Chondrocyte (in vitro differentiated cells): ENCODE results near the gene RPS6KB2. TPM values are rescaled to one million over a fixed set of nuclear protein-coding genes. Genes with fewer than 3 reads are reported as not detected.
A peak's percentile ranks its signal among the peaks of the same experiment; 100 is the strongest.

Source experiments
- DNase-seq: peaks from one replicate; pipeline ENCODE4 v3.0.0; 2021; ENCODE audit warnings: mixed read lengths, low spot score
- H3K27ac Mint-ChIP-seq: one replicate; pipeline ENCODE4 v1.8.0; 2021; ENCODE audit warnings: mild to moderate bottlenecking, moderate library complexity, mixed read lengths; ENCODE audit not compliant: unreplicated experiment
- H3K27me3 Mint-ChIP-seq: 2 replicates; pipeline ENCODE4 v1.8.0; 2021; ENCODE audit warnings: low read depth, mixed read lengths
- H3K36me3 Mint-ChIP-seq: 2 replicates; pipeline ENCODE4 v1.8.0; 2021; ENCODE audit warnings: low read depth, mixed read lengths
- H3K4me1 Mint-ChIP-seq: 2 replicates; pipeline ENCODE4 v1.8.0; 2021; ENCODE audit warnings: low read depth, mild to moderate bottlenecking, mixed read lengths
- H3K4me3 Mint-ChIP-seq: one replicate; pipeline ENCODE4 v1.8.0; 2021; ENCODE audit warnings: mild to moderate bottlenecking, moderate library complexity, mixed read lengths; ENCODE audit not compliant: unreplicated experiment
- H3K9me3 Mint-ChIP-seq: 2 replicates; pipeline ENCODE4 v1.8.0; 2021; ENCODE audit warnings: low read depth, mixed read lengths
- total RNA-seq: library from RNA; stranded (reverse); gene quantifications from 3 replicates; pipeline ENCODE4 v1.2.1, GENCODE V29; 2021
- TF ChIP-seq, protein P1 (sequence below): fragments of 200-600 bp; sonication (generic); IDR thresholded peaks from 2 replicates; pipeline ENCODE4 v1.5.0; 2021; ENCODE audit warnings: antibody characterized with exemption, mild to moderate bottlenecking, moderate library complexity

Gene RPS6KB2
- total RNA-seq, 1 donor from 2014 or later = 42.3 TPM

DNA sequence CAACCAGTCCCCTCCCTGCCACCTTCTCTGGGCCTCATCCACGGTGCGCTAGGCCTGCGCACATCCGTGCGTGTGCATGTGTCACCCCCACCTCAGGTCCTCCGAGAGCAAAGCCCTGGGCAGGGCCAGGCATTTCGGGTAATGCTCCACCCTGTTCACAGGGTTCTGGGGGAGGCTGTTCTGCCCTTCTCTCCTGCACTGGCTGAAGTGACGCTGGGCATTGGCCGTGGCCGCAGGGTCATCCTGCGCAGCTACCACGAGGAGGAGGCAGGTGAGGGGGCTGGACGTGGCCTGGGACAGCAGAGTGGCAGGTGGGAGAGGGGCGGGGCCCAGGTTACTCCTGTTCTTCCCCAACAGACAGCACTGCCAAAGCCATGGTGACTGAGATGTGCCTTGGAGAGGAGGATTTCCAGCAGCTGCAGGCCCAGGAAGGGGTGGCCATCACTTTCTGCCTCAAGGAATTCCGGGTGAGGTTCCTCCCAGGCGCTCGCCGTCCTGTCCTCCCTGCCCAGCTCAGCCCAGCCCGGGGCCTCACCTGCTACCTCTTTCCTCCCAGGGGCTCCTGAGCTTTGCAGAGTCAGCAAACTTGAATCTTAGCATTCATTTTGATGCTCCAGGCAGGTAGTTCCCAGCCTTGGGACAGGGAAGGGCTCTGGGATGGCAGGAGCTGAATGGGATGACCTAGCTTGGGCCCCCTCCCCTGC is 32.6 kb upstream of the RPS6KB2 start:
- TF ChIP-seq, protein P1, sequence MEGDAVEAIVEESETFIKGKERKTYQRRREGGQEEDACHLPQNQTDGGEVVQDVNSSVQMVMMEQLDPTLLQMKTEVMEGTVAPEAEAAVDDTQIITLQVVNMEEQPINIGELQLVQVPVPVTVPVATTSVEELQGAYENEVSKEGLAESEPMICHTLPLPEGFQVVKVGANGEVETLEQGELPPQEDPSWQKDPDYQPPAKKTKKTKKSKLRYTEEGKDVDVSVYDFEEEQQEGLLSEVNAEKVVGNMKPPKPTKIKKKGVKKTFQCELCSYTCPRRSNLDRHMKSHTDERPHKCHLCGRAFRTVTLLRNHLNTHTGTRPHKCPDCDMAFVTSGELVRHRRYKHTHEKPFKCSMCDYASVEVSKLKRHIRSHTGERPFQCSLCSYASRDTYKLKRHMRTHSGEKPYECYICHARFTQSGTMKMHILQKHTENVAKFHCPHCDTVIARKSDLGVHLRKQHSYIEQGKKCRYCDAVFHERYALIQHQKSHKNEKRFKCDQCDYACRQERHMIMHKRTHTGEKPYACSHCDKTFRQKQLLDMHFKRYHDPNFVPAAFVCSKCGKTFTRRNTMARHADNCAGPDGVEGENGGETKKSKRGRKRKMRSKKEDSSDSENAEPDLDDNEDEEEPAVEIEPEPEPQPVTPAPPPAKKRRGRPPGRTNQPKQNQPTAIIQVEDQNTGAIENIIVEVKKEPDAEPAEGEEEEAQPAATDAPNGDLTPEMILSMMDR = no peak
- no peak overlapping the region for H3K27ac Mint-ChIP-seq
- H3K4me1 Mint-ChIP-seq = peaks cover 26% of the 10 kb centered on the region
- no peak for DNase-seq
- H3K36me3 Mint-ChIP-seq = peaks cover 13% of the 10 kb centered on the region
- no peaks in the 10 kb centered on the region for H3K9me3 Mint-ChIP-seq
- no peaks in the 10 kb centered on the region for H3K27me3 Mint-ChIP-seq
- no peak overlapping the region for H3K4me3 Mint-ChIP-seq

DNA sequence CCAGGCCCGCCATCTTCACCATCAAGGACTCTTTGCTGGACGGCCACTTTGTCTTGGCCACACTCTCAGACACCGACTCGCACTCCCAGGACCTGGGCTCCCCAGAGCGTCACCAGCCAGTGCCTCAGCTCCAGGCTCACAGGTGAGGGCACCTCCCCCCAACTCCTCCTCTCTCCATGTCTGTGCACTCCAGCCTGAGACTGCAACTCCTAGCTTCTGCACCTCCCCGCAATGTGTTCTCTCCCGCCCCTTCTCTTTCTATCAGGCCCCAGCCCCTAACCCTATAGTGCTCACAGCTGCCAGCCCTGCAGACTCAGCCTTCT is 32.1 kb upstream of the RPS6KB2 start:
- H3K27ac Mint-ChIP-seq = no peak overlapping the region
- TF ChIP-seq, protein P1 = no peak
- no peak overlapping the region for H3K4me3 Mint-ChIP-seq
- H3K27me3 Mint-ChIP-seq = no peaks in the 10 kb centered on the region
- peaks cover 13% of the 10 kb centered on the region for H3K36me3 Mint-ChIP-seq
- DNase-seq = no peak
- H3K9me3 Mint-ChIP-seq = no peaks in the 10 kb centered on the region
- peaks cover 24% of the 10 kb centered on the region for H3K4me1 Mint-ChIP-seq

DNA sequence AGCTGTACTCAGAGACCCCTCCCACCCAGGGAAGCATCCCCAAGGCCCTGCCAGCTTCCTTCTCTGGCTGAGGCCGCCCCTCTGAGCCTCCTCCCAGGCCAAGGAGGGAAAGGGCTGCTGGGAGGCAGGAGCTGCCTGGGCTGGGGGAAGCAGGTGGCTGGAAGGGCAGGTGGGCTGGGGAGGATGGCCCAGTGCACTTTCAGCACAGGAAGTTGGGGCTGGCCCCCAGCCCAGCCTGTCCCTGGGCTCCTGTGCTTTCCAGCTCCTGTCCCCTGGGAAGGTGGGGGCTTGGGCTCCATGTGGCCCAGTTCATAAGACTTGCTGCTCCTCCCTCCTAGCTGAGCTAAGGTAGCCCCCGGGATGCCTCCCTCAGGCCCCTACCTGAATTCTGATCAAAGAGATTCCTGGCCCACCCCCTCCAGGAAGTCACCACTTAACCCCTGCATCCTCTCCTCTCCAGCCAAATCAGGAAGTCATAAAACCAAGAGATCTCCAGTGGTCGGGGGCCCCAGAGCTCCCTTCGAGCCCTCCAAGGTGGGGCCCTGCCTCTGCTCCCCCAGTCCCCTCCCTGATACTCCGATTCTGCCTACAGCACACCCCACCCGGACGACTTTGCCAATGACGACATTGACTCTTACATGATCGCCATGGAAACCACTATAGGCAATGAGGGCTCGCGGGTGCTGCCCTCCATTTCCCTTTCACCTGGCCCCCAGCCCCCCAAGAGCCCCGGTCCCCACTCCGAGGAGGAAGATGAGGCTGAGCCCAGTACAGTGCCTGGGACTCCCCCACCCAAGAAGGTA is 31.5 kb upstream of the RPS6KB2 start:
- TF ChIP-seq, protein P1 = no peak
- no peaks in the 10 kb centered on the region for H3K27me3 Mint-ChIP-seq
- peaks cover 13% of the 10 kb centered on the region for H3K36me3 Mint-ChIP-seq
- H3K9me3 Mint-ChIP-seq = no peaks in the 10 kb centered on the region
- peak overlapping the region; percentile 32 for H3K27ac Mint-ChIP-seq
- H3K4me3 Mint-ChIP-seq = no peak overlapping the region
- peaks cover 23% of the 10 kb centered on the region for H3K4me1 Mint-ChIP-seq
- no peak for DNase-seq

DNA sequence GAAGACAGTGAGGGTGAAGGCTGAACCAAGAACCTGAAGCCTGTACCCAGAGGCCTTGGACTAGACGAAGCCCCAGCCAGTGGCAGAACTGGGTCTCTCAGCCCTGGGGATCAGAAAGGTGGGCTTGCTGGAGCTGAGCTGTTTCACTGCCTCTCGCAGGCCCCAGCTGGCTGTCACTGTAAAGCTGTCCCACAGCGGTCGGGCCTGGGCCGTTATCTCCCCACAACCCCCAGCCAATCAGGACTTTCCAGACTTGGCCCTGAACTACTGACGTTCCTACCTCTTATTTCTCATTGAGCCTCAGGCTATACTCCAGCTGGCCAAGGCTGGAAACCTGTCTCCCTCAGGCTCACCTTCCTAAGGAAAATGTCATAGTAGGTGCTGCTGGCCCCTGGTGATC is 30.8 kb upstream of the RPS6KB2 start:
- H3K4me3 Mint-ChIP-seq = no peak overlapping the region
- DNase-seq = no peak

DNA sequence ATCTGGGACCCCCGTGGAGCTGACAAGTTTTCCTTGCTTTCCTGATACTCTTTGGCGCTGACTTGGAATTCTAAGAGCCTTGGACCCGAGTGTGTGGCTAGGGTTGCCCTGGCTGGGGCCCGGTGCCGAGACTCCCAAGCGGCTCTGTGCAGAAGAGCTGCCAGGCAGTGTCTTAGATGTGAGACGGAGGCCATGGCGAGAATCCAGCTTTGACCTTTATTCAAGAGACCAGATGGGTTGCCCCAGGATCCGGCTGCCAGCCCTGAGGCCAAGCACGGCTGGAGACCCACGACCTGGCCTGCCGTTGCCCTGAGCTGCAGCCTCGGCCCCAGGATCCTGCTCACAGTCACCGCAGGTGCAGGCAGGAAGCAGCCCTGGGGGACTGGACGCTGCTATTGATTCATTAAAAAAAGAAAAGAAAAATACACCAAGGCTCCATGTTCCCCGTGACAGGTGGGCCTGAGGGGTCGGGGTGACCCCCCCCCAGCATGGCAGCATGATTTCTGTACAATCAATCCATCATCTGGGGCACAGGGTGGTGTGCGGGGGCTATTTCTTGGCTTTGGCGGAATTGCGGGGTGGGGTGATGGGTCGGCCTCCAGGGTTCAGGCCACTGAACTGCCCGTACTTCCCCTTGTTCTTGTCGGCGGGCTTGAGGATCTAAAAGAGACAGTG is 30.2 kb upstream of the RPS6KB2 start:
- Mint-ChIP-seq H3K4me3 (no peak overlapping the region), H3K9me3 (no peaks in the 10 kb centered on the region), H3K4me1 (peaks cover 20% of the 10 kb centered on the region), H3K27me3 (no peaks in the 10 kb centered on the region), H3K27ac (no peak overlapping the region), H3K36me3 (peaks cover 12% of the 10 kb centered on the region)
- TF ChIP-seq, protein P1 = no peak
- no peak for DNase-seq

More for the DNA sequence above, 30.8 kb upstream of the RPS6KB2 start:
- Mint-ChIP-seq H3K9me3 (no peaks in the 10 kb centered on the region), H3K36me3 (peaks cover 13% of the 10 kb centered on the region), H3K27me3 (no peaks in the 10 kb centered on the region), H3K27ac (no peak overlapping the region), H3K4me1 (peaks cover 23% of the 10 kb centered on the region)
- TF ChIP-seq, protein P1 = no peak
